ENCODE data around the gene FOXP1. TPM values are rescaled to one million over a fixed set of nuclear protein-coding genes. Genes with fewer than 3 reads are reported as not detected.
A peak's percentile ranks its signal among the peaks of the same experiment; 100 is the strongest.

The FOXP1 gene
- total RNA-seq, 2 donors from 2014 or later = 41.7 to 94.3 TPM

GRCh38 chr3:70970952-70971351 is 612.6 kb downstream of the FOXP1 start:
- Mint-ChIP-seq H3K4me3 (no peak overlapping the region), H3K9me3 (no peaks in the 10 kb centered on the region), H3K27ac (no peak overlapping the region), H3K4me1 (peaks cover 4% of the 10 kb centered on the region), H3K27me3 (ENCODE audit: insufficient read depth) (no peaks in the 10 kb centered on the region), H3K36me3 (ENCODE audit: low read depth) (peaks cover 54% of the 10 kb centered on the region)
- H3K27me3 ChIP-seq (ENCODE audit: control insufficient read depth, insufficient read depth, low read length, poor library complexity, severe bottlenecking) = no peaks in the 10 kb centered on the region
- no peak overlapping the region for H3K4me3 ChIP-seq (ENCODE audit: low read length)
- DNase-seq = peak; percentile 53
- no peak for TF ChIP-seq CTCF (conservative IDR thresholded peaks at IDR 0.05)
- WGBS, 2 experiments (ENCODE audit: insufficient coverage in 1 of 2, insufficient read length in 1 of 2) = 59 to 69% methylated on average over 4 to 6 of the region's 6 CpGs
- no peaks in the 10 kb centered on the region for H3K9me3 ChIP-seq (ENCODE audit: control insufficient read depth, low read length)
- H3K4me1 ChIP-seq (ENCODE audit: control insufficient read depth, insufficient read depth, low read length) = no peaks in the 10 kb centered on the region
- H3K9ac ChIP-seq (ENCODE audit: extremely low read depth, low read length, poor library complexity, severe bottlenecking) = no peak overlapping the region
- no peak overlapping the region for H3K27ac ChIP-seq (ENCODE audit: low read depth, low read length)
- H3K36me3 ChIP-seq (ENCODE audit: control insufficient read depth, insufficient read depth, low read length) = peaks cover 14% of the 10 kb centered on the region

GRCh38 chr3:70970171-70970570 is 613.4 kb downstream of the FOXP1 start:
- H3K4me1 Mint-ChIP-seq = peaks cover 4% of the 10 kb centered on the region
- peaks cover 52% of the 10 kb centered on the region for H3K36me3 Mint-ChIP-seq (ENCODE audit: low read depth)
- H3K9me3 Mint-ChIP-seq = no peaks in the 10 kb centered on the region
- H3K4me1 ChIP-seq (ENCODE audit: control insufficient read depth, insufficient read depth, low read length) = no peaks in the 10 kb centered on the region
- no peak overlapping the region for H3K9ac ChIP-seq (ENCODE audit: extremely low read depth, low read length, poor library complexity, severe bottlenecking)
- WGBS, 2 experiments (ENCODE audit: insufficient coverage in 1 of 2, insufficient read length in 1 of 2) = 75 to 95% methylated on average over 2 to 4 of the region's 4 CpGs
- no peak overlapping the region for H3K27ac ChIP-seq (ENCODE audit: low read depth, low read length)
- no peaks in the 10 kb centered on the region for H3K27me3 ChIP-seq (ENCODE audit: control insufficient read depth, insufficient read depth, low read length, poor library complexity, severe bottlenecking)
- no peak overlapping the region for H3K4me3 ChIP-seq (ENCODE audit: low read length)
- H3K9me3 ChIP-seq (ENCODE audit: control insufficient read depth, low read length) = no peaks in the 10 kb centered on the region
- no peak overlapping the region for H3K27ac Mint-ChIP-seq
- TF ChIP-seq CTCF (conservative IDR thresholded peaks at IDR 0.05) = no peak
- no peaks in the 10 kb centered on the region for H3K27me3 Mint-ChIP-seq (ENCODE audit: insufficient read depth)
- no peak for DNase-seq
- no peak overlapping the region for H3K4me3 Mint-ChIP-seq
- H3K36me3 ChIP-seq (ENCODE audit: control insufficient read depth, insufficient read depth, low read length) = peaks cover 16% of the 10 kb centered on the region

GRCh38 chr3:70963431-70964275 is 619.9 kb downstream of the FOXP1 start:
- H3K9me3 Mint-ChIP-seq = no peaks in the 10 kb centered on the region
- Histone ChIP-seq H3K4me1 (ENCODE audit: control insufficient read depth, insufficient read depth, low read length) (no peaks in the 10 kb centered on the region), H3K27me3 (ENCODE audit: control insufficient read depth, insufficient read depth, low read length, poor library complexity, severe bottlenecking) (no peaks in the 10 kb centered on the region), H3K4me3 (ENCODE audit: low read length) (no peak overlapping the region), H3K36me3 (ENCODE audit: control insufficient read depth, insufficient read depth, low read length) (peaks cover 6% of the 10 kb centered on the region), H3K9ac (ENCODE audit: extremely low read depth, low read length, poor library complexity, severe bottlenecking) (no peak overlapping the region), H3K9me3 (ENCODE audit: control insufficient read depth, low read length) (no peaks in the 10 kb centered on the region), H3K27ac (ENCODE audit: low read depth, low read length) (peak overlapping the region; percentile 90)
- no peak overlapping the region for H3K4me3 Mint-ChIP-seq
- H3K27ac Mint-ChIP-seq = no peak overlapping the region
- DNase-seq = no peak
- TF ChIP-seq CTCF (conservative IDR thresholded peaks at IDR 0.05) = no peak
- WGBS, 2 experiments (ENCODE audit: insufficient coverage in 1 of 2, insufficient read length in 1 of 2) = 70 to 82% methylated on average over 9 to 12 of the region's 13 CpGs
- H3K36me3 Mint-ChIP-seq (ENCODE audit: low read depth) = peaks cover 57% of the 10 kb centered on the region
- H3K4me1 Mint-ChIP-seq = peaks cover 5% of the 10 kb centered on the region
- H3K27me3 Mint-ChIP-seq (ENCODE audit: insufficient read depth) = no peaks in the 10 kb centered on the region
